ENCODE results near the gene TMOD3. TPM values are rescaled to one million over a fixed set of nuclear protein-coding genes. Genes with fewer than 3 reads are reported as not detected.

TMOD3 gene
- total RNA-seq (2012; rRNA removed) = 22.0 and 51.1 TPM in 2 replicates
- polyA plus RNA-seq (2012; rRNA removed) = 7.4 and 10.7 TPM in 2 replicates
- 2.5 and 4.7 TPM in 2 replicates for polyA plus RNA-seq (2012; cell fraction: cytosol; rRNA removed)
- polyA plus RNA-seq (2012; cell fraction: nucleus; rRNA removed; ENCODE audit: low replicate concordance) = 2.7 and 5.9 TPM in 2 replicates
- percentile 90 among the genes with signal in this experiment for Bru-seq, nascent RNA
- BruChase-seq, experiment 1, labeled RNA remaining after a 6-hour chase = percentile 88 among the genes with signal in this experiment
- percentile 83 among the genes with signal in this experiment for BruChase-seq, experiment 2, labeled RNA remaining after a 2-hour chase
- long read RNA-seq, full-length matches to known transcripts = 42 of 57 reads
- long read RNA-seq, partial matches to known transcripts = 7 of 57 reads
- long read RNA-seq, other reads (novel, unspliced or antisense) = 8 of 57 reads

DNA sequence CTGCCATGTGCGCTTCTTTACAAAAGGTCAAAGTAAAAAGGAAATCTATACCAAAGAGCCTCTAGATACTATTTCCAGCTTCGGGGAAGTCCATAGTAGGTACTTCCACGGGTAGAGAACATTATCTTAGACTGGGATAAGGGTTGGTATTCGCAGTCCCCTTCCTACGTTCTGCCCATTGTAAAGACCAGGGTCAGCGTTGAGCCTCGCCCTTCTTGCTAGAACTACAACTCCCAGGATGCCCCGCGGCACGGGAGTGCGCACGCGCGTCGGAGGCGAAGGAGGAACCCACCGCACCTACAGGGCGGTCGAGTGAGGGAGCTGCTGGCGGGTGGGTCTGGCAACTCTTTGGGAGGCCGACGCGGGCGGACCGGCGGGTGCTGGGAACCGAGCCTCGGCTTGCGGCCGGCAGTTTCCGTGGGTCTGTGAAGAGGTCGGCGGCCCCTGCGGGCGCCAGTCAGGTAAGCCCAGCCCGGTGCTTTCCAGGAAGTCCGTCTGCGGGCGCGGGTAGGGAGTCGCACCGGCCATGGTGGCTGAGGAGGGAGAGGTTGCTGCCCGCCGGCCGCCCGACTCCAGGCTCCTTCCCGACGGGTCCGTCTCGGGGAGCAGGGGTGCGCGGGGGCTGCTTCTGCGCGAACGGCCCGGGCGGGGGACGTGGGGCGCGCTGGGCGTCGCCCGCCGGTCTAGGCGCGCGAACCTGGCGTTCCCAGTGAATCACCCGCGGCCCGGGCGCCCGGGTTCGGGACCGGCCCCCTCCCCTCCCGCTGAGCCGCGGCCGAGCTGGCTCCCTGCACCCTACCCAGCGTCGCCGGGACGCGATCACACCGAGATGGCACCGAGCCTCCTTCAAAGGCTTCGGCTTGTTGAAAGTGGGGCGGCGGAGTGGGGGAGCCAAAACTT lies at the start of gene TMOD3:
Gene TMOD3 (plus strand): TSS at position 278 of the 900 bp plus-strand sequence. CDS start 33,232 bp downstream, outside the sequence.
- intact Hi-C loops (cut with micrococcal nuclease) = loop anchor here (1.0 to 2.0 kb wide), 2 partner anchors 45 to 54 kb away; no protein-coding TSS in a partner anchor

More for the DNA sequence above, at the start of gene TMOD3:
- H2BK5ac ChIP-seq (ENCODE audit: low read depth, low read length, poor library complexity, severe bottlenecking) = peak within 1 kb of the TSS; percentile 94
- H3K9ac ChIP-seq (ENCODE audit: low read depth, low read length) = peak within 1 kb of the TSS; percentile 94
- peak within 1 kb of the TSS; percentile 84 for H2BK120ac ChIP-seq (ENCODE audit: low read depth, low read length)
- ChIA-PET CTCF (no interaction called here), POLR2A (ENCODE audit: unreplicated experiment) (interaction anchor here (0.5 to 0.6 kb wide), 2 partner anchors 103 to 827 kb away, joined by 3 read pairs; no protein-coding TSS in a partner anchor)
- H2AK9ac ChIP-seq (replicated peaks; ENCODE audit: low read depth, low read length, poor library complexity) = peak within 1 kb of the TSS; percentile 96
- BruUV-seq (replicated peaks) = no TSS peak
- peak within 1 kb of the TSS; percentile 85 for H3K56ac ChIP-seq (ENCODE audit: extremely low read depth, insufficient read depth, low read length)
- in situ Hi-C loops (cut with MboI; ENCODE audit: low sequenced_read_pairs) = no loop called here
- H3K79me1 ChIP-seq (ENCODE audit: low read depth in 1 of 2, low read length in 2 of 2) = peaks cover 0 to 26% of the 10 kb centered on the region in 2 experiments; a peak in 2 of 4 replicates
- peaks cover 8% of the 10 kb centered on the region for H3K9me1 ChIP-seq (ENCODE audit: insufficient read depth, low read length)
- peak within 1 kb of the TSS; percentile 94 for H3K4me2 ChIP-seq (ENCODE audit: low read depth, low read length)
- H3K23ac ChIP-seq (ENCODE audit: low read depth, low read length) = peak within 1 kb of the TSS; percentile 93
- peak within 1 kb of the TSS; percentile 97 for H3K14ac ChIP-seq (replicated peaks; ENCODE audit: low read depth, low read length)
- no peak within 1 kb of the TSS; the same call in 1 of the 2 replicates for H2BK20ac ChIP-seq (ENCODE audit: low read depth, low read length)
- H3K9me3 ChIP-seq (ENCODE audit: control insufficient read depth, insufficient read depth, low read length) = no peaks in the 10 kb centered on the region
- H4K20me1 ChIP-seq (ENCODE audit: insufficient read depth, low read length) = peaks cover 44% of the 10 kb centered on the region
- H3K27me3 ChIP-seq (ENCODE audit: control insufficient read depth, insufficient read depth, low read length) = no peaks in the 10 kb centered on the region
- ATAC-seq (ENCODE audit: low read depth) = peak; percentile 91
- peak within 1 kb of the TSS; percentile 96 for H3K4ac ChIP-seq (ENCODE audit: low read depth, low read length)
- H3K36me3 ChIP-seq (ENCODE audit: control insufficient read depth, insufficient read depth, low read length) = no peaks in the 10 kb centered on the region
- peak; percentile 87 for DNase-seq
- TF ChIP-seq RCOR1 (IDR thresholded peaks at IDR 0.05; ENCODE audit: insufficient replicate concordance, low read length) = no peak
- peak; percentile 50; the same call in 1 of the 2 replicates for TF ChIP-seq POLR2A (IDR thresholded peaks at IDR 0.05; ENCODE audit: low read depth, low read length)
- TF ChIP-seq RAD21 (IDR thresholded peaks at IDR 0.05; ENCODE audit: low read length) = no peak
- TF ChIP-seq MAFK (IDR thresholded peaks at IDR 0.05; ENCODE audit: low read depth, low read length) = no peak
- peak; percentile 43; the same call in 1 of the 2 replicates for TF ChIP-seq MAZ (IDR thresholded peaks at IDR 0.05; ENCODE audit: borderline replicate concordance, low read depth, low read length)
- peak within 1 kb of the TSS; percentile 94 for H2AK5ac ChIP-seq (ENCODE audit: low read depth, low read length)
- peak within 1 kb of the TSS; percentile 83 for H4K91ac ChIP-seq (ENCODE audit: insufficient read depth, low read depth, low read length)
- dilution Hi-C loops (cut with HindIII; ENCODE audit: low sequenced_read_pairs, unreplicated experiment) = no loop called here
- H3K4me1 ChIP-seq (ENCODE audit: control insufficient read depth, insufficient read depth, low read length) = peaks cover 4% of the 10 kb centered on the region
- H3K27ac ChIP-seq (ENCODE audit: insufficient read depth, low read length) = peak within 1 kb of the TSS; percentile 98
- peak within 1 kb of the TSS; percentile 66 for H4K5ac ChIP-seq (ENCODE audit: low read depth, low read length)
- H2AFZ ChIP-seq (replicated peaks; ENCODE audit: low read length, poor library complexity) = peak within 1 kb of the TSS; percentile 92
- H2BK15ac ChIP-seq (ENCODE audit: low read depth, low read length) = no peak within 1 kb of the TSS; the same call in 2 of the 3 replicates
- H3K18ac ChIP-seq (ENCODE audit: low read depth, low read length) = peak within 1 kb of the TSS; percentile 58
- WGBS, 2 experiments (ENCODE audit: extremely low coverage in 2 of 2, insufficient read length in 1 of 2) = 0% methylated on average over 46 of the region's 89 CpGs; no CpG with 5 or more reads in 1 of the 2 experiments
- H4K8ac ChIP-seq (ENCODE audit: low read depth in 2 of 2, low read length in 2 of 2) = peak within 1 kb of the TSS; percentile 54 to 69; a peak in 3 of 4 replicates
- H3K4me3 ChIP-seq (ENCODE audit: insufficient read depth, low read depth, low read length) = peak within 1 kb of the TSS; percentile 83

Measured in IMR-90 (cell line).